ENCODE results near the gene KLHL42.

DNA sequence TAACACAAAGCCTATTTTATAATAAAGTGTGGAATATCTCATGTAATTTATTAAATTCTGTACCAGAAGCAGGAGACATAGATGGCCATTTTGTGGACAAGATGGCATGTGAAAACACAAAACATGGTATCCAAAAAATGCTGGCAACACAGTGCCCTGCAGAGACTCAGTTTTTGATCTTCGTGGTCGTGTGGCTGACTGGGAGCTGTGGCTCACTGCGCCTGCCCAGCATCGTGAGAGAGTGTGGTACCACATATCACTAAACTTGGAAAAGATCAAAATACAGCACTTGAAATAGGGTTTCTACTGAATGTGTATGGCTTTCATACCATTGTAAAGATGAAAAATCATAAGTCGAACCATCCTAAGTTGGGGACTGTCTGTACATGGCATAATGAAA is 43.0 kb downstream of the KLHL42 start:
- no peak for TF ChIP-seq BMI1 (IDR thresholded peaks at IDR 0.05; ENCODE audit: borderline replicate concordance)
- TF ChIP-seq CTCF (IDR thresholded peaks at IDR 0.05 in 2 of 3, conservative IDR thresholded peaks at IDR 0.05 in 1 of 3; ENCODE audit: control insufficient read depth in 2 of 3, extremely low read depth in 1 of 3, insufficient read depth in 1 of 3, low read depth in 3 of 3, low read length in 3 of 3) = no peak
- TF ChIP-seq YY1 (IDR thresholded peaks at IDR 0.05; ENCODE audit: low read depth, low read length) = no peak
- TF ChIP-seq SKIL (IDR thresholded peaks at IDR 0.05; ENCODE audit: low read depth, poor library complexity, severe bottlenecking) = no peak
- no peak for TF ChIP-seq SREBF2 (IDR thresholded peaks at IDR 0.05; ENCODE audit: low read length)
- TF ChIP-seq RB1 (IDR thresholded peaks at IDR 0.05; ENCODE audit: borderline replicate concordance) = no peak
- no peak for TF ChIP-seq SPI1 (IDR thresholded peaks at IDR 0.05; ENCODE audit: borderline replicate concordance, insufficient read depth, low read depth, low read length)
- no peak for TF ChIP-seq ZNF384 (IDR thresholded peaks at IDR 0.05; ENCODE audit: borderline replicate concordance, low read depth, low read length)
- no peak for TF ChIP-seq ZBTB33 (IDR thresholded peaks at IDR 0.05)
- TF ChIP-seq CEBPB (IDR thresholded peaks at IDR 0.05; ENCODE audit: borderline replicate concordance in 1 of 2, low read depth in 2 of 2, low read length in 2 of 2) = no peak
